K562 (cell line): Measurements from ENCODE around the gene CD8A. TPM values are rescaled to one million over a fixed set of nuclear protein-coding genes. Genes with fewer than 3 reads are reported as not detected.

Source experiments
- ARID2 ChIP-seq: fragments of 450-650 bp; IDR thresholded peaks from 2 replicates; pipeline ENCODE4 v1.6.1; 2017; ENCODE audit warnings: antibody characterized with exemption, mild to moderate bottlenecking
- CC2D1A ChIP-seq: fragments of 450-650 bp; IDR thresholded peaks from 2 replicates; pipeline ENCODE4 v1.6.1; 2017; ENCODE audit warnings: mild to moderate bottlenecking
- CREB1 ChIP-seq, 2 experiments: sonication (generic) in 1 of 2; formaldehyde crosslinking in 1 of 2; IDR thresholded peaks; 2 replicates each; pipeline versions ENCODE4 v1.6.1 to v1.8.0; 2012 to 2022; ENCODE audit warnings: inconsistent platforms in 1 of 2, mild to moderate bottlenecking in 1 of 2, missing genetic modification reagents in 1 of 2, moderate library complexity in 1 of 2
- CTBP1 ChIP-seq: fragments of 450-650 bp; IDR thresholded peaks from 2 replicates; pipeline ENCODE4 v1.6.1; 2016; ENCODE audit warnings: borderline replicate concordance
- ESRRA ChIP-seq: fragments of 450-650 bp; IDR thresholded peaks from 2 replicates; pipeline ENCODE4 v1.6.1; 2014; ENCODE audit warnings: low read depth, mild to moderate bottlenecking, moderate library complexity, borderline replicate concordance
- HDAC3 ChIP-seq: fragments of 450-650 bp; IDR thresholded peaks from 2 replicates; pipeline ENCODE4 v1.6.1; 2018; ENCODE audit warnings: borderline replicate concordance, mild to moderate bottlenecking, moderate library complexity; ENCODE audit not compliant: partially characterized antibody
- NR2C2 ChIP-seq, 2 experiments: fragments of 200-800 bp in 1 of 2; sonication (Bioruptor generic) in 1 of 2; sonication (generic) in 1 of 2; formaldehyde crosslinking in 1 of 2; IDR thresholded peaks; 2 replicates each; pipeline versions ENCODE4 v1.6.1 to v1.8.0; 2016 to 2022; ENCODE audit warnings: mild to moderate bottlenecking in 1 of 2, missing compliant biosample characterization in 1 of 2, missing genetic modification characterization in 1 of 2, missing genetic modification reagents in 1 of 2
- PKNOX1 ChIP-seq: fragments of 450-650 bp; IDR thresholded peaks from 2 replicates; pipeline ENCODE4 v1.6.1; 2016
- REST ChIP-seq, 2 experiments: fragments of 450-650 bp; formaldehyde crosslinking in 1 of 2; IDR thresholded peaks; 2 replicates each; pipeline versions ENCODE4 v1.4.0 to v1.6.1; 2014 to 2020; ENCODE audit warnings: mild to moderate bottlenecking in 2 of 2, borderline replicate concordance in 1 of 2, low read depth in 1 of 2
- SMAD4 ChIP-seq: fragments of 250-450 bp; sonication (Bioruptor Pico); conservative IDR thresholded peaks from 2 replicates; pipeline ENCODE4 v1.8.0; 2021; ENCODE audit warnings: inconsistent platforms, mild to moderate bottlenecking, moderate library complexity
- SMC3 ChIP-seq: conservative IDR thresholded peaks from 2 replicates; pipeline ENCODE4 v1.6.1; 2011; ENCODE audit warnings: low read depth, low read length, improper control_type of control experiment; ENCODE audit not compliant: insufficient read depth
- polyA plus RNA-seq, 8 experiments: library from polyadenylated mRNA; depleted of rRNA in 4 of 8; stranded (reverse) in 5 of 8; unstranded in 3 of 8; fragments of >200 nt; fragmentation: Nextera tagmentation in 2 of 8; fragmentation: Illumina TruSeq in 1 of 8; extraction: Ambion mirVana in 2 of 8; extraction: Trizol in 1 of 8; gene quantifications; 2 replicates each; pipeline versions ENCODE4 v1.2.1 to v1.2.3, GENCODE V29; 2011 to 2014; ENCODE audit warnings: inconsistent platforms in 1 of 8, missing spikeins in 1 of 8
- total RNA-seq, 7 experiments: library from RNA; depleted of rRNA in 6 of 7; stranded (reverse); fragments of >200 nt in 6 of 7; fragmentation: Illumina TruSeq in 2 of 7; extraction: Trizol in 2 of 7; gene quantifications; 2 replicates each; pipeline versions ENCODE4 v1.2.1 to v1.2.3, GENCODE V29; 2011 to 2021; ENCODE audit warnings: low replicate concordance in 1 of 7

The CD8A gene
- total and polyA plus RNA-seq, 9 of the 15 experiments (the other 6 are each of a cell fraction or from before 2014, with no cell fraction given) = 0.07 TPM; not detected in 8

GRCh38 chr2:86808315-86809161 is 17.8 kb upstream of the CD8A start (continued):
- TF ChIP-seq REST (IDR thresholded peaks at IDR 0.05; ENCODE audit: borderline replicate concordance) = peak; percentile 86
- TF ChIP-seq REST (CRISPR knock-in tag; IDR thresholded peaks at IDR 0.05; ENCODE audit: low read depth) = no peak
- peak; percentile 23; the same call in 1 of the 2 replicates for TF ChIP-seq CTBP1
- peak; percentile 94 for TF ChIP-seq SMC3
- peak; percentile 53; the same call in 1 of the 2 replicates for TF ChIP-seq PKNOX1
- TF ChIP-seq CREB1 (IDR thresholded peaks at IDR 0.05) = no peak
- no peak for TF ChIP-seq CREB1 (CRISPR knock-in tag; IDR thresholded peaks at IDR 0.05)
- TF ChIP-seq SMAD4 = peak; percentile 85
- TF ChIP-seq CC2D1A = peak; percentile 47; the same call in 1 of the 2 replicates
- no peak for TF ChIP-seq HDAC3
- TF ChIP-seq NR2C2 (CRISPR knock-in tag; IDR thresholded peaks at IDR 0.05) = 0 out of 2 replicates have a peak, but pooled peaks have one; percentile 25
- no peak for TF ChIP-seq NR2C2 (tag; IDR thresholded peaks at IDR 0.05)
- TF ChIP-seq ARID2 = peak; percentile 74
- peak; percentile 27; the same call in 1 of the 2 replicates for TF ChIP-seq ESRRA
